ENCODE results near the gene POU4F3.

The POU4F3 gene

GRCh38 chr5:146366904-146367303 lies 28.3 kb downstream of the POU4F3 start:
- DNase-seq (ENCODE audit: insufficient read length) (no peak), FAIRE-seq (no peak)
- no peak for TF ChIP-seq TAF1 (IDR thresholded peaks at IDR 0.05; ENCODE audit: borderline replicate concordance, low read depth, low read length)
- no peak for TF ChIP-seq POLR2AphosphoS5 (IDR thresholded peaks at IDR 0.05; ENCODE audit: low read depth, low read length)
- TF ChIP-seq POLR2A (IDR thresholded peaks at IDR 0.05; ENCODE audit: low read depth, low read length), result no peak

GRCh38 chr5:146368137-146368536 lies 29.5 kb downstream of the POU4F3 start:
- FAIRE-seq (no peak), DNase-seq (ENCODE audit: insufficient read length) (no peak)
- TF ChIP-seq POLR2AphosphoS5 (IDR thresholded peaks at IDR 0.05; ENCODE audit: low read depth, low read length) (no peak), POLR2A (IDR thresholded peaks at IDR 0.05; ENCODE audit: low read depth, low read length) (no peak), TAF1 (IDR thresholded peaks at IDR 0.05; ENCODE audit: borderline replicate concordance, low read depth, low read length) (no peak)

- DNase-seq (ENCODE audit: insufficient read length), result no peak
- no peak for FAIRE-seq
- TF ChIP-seq POLR2A (IDR thresholded peaks at IDR 0.05; ENCODE audit: low read depth, low read length), result no peak
- no peak for TF ChIP-seq POLR2AphosphoS5 (IDR thresholded peaks at IDR 0.05; ENCODE audit: low read depth, low read length)
- TF ChIP-seq TAF1 (IDR thresholded peaks at IDR 0.05; ENCODE audit: borderline replicate concordance, low read depth, low read length), result no peak
These were observed 31.1 kb downstream of the POU4F3 start for GRCh38 chr5:146369691-146370090.

GRCh38 chr5:146376821-146377220 lies 38.2 kb downstream of the POU4F3 start:
- no peak for DNase-seq (ENCODE audit: insufficient read length)
- TF ChIP-seq TAF1 (IDR thresholded peaks at IDR 0.05; ENCODE audit: borderline replicate concordance, low read depth, low read length) (no peak), POLR2A (IDR thresholded peaks at IDR 0.05; ENCODE audit: low read depth, low read length) (no peak), POLR2AphosphoS5 (IDR thresholded peaks at IDR 0.05; ENCODE audit: low read depth, low read length) (no peak)
- no peak for FAIRE-seq

GRCh38 chr5:146378986-146379385 lies 40.3 kb downstream of the POU4F3 start:
- FAIRE-seq, result no peak

GRCh38 chr5:146380714-146381113 lies 42.1 kb downstream of the POU4F3 start:
- DNase-seq (ENCODE audit: insufficient read length), result no peak
- no peak for TF ChIP-seq POLR2AphosphoS5 (IDR thresholded peaks at IDR 0.05; ENCODE audit: low read depth, low read length)
- no peak for TF ChIP-seq TAF1 (IDR thresholded peaks at IDR 0.05; ENCODE audit: borderline replicate concordance, low read depth, low read length)
- no peak for TF ChIP-seq POLR2A (IDR thresholded peaks at IDR 0.05; ENCODE audit: low read depth, low read length)
- no peak for FAIRE-seq

More at GRCh38 chr5:146378986-146379385, 40.3 kb downstream of the POU4F3 start:
- no peak for DNase-seq (ENCODE audit: insufficient read length)
- TF ChIP-seq POLR2A (IDR thresholded peaks at IDR 0.05; ENCODE audit: low read depth, low read length) (no peak), TAF1 (IDR thresholded peaks at IDR 0.05; ENCODE audit: borderline replicate concordance, low read depth, low read length) (no peak), POLR2AphosphoS5 (IDR thresholded peaks at IDR 0.05; ENCODE audit: low read depth, low read length) (no peak)

- no peak for TF ChIP-seq POLR2A (IDR thresholded peaks at IDR 0.05; ENCODE audit: low read depth, low read length)
- no peak for TF ChIP-seq POLR2AphosphoS5 (IDR thresholded peaks at IDR 0.05; ENCODE audit: low read depth, low read length)
- no peak for TF ChIP-seq TAF1 (IDR thresholded peaks at IDR 0.05; ENCODE audit: borderline replicate concordance, low read depth, low read length)
- FAIRE-seq, result no peak
- no peak for DNase-seq (ENCODE audit: insufficient read length)
These were observed 49.7 kb downstream of the POU4F3 start for GRCh38 chr5:146388386-146388785.

- TF ChIP-seq TAF1 (IDR thresholded peaks at IDR 0.05; ENCODE audit: borderline replicate concordance, low read depth, low read length) (no peak), POLR2AphosphoS5 (IDR thresholded peaks at IDR 0.05; ENCODE audit: low read depth, low read length) (no peak), POLR2A (IDR thresholded peaks at IDR 0.05; ENCODE audit: low read depth, low read length) (no peak)
- DNase-seq (ENCODE audit: insufficient read length) (no peak), FAIRE-seq (no peak)
These were observed 51.8 kb downstream of the POU4F3 start for GRCh38 chr5:146390469-146390868.

Measured in GM12892 (cell line).